GM23248 (cell line): ENCODE data around the gene PIK3R5. TPM values are rescaled to one million over a fixed set of nuclear protein-coding genes. Genes with fewer than 3 reads are reported as not detected.

Experiments
- DNase-seq: peaks from one replicate; pipeline ENCODE4 v3.0.0-alpha.2; 2015
- H2AFZ ChIP-seq: fragments of 200-600 bp; sonication (generic); 2 replicates; pipeline ENCODE4 v1.6.1; 2016; ENCODE audit warnings: antibody characterized with exemption
- H3F3A ChIP-seq: fragments of 200-600 bp; sonication (generic); 2 replicates; pipeline ENCODE4 v1.6.1; 2016; ENCODE audit warnings: mild to moderate bottlenecking, antibody characterized with exemption, mixed run types; ENCODE audit not compliant: insufficient read depth
- H3K27ac ChIP-seq: fragments of 200-600 bp; sonication (generic); 2 replicates; pipeline ENCODE4 v1.5.1; 2016; ENCODE audit warnings: mild to moderate bottlenecking
- H3K27me3 ChIP-seq: fragments of 200-600 bp; sonication (generic); replicated peaks from 2 replicates; pipeline ENCODE4 v1.6.1; 2016; ENCODE audit warnings: mild to moderate bottlenecking; ENCODE audit not compliant: insufficient read depth
- H3K36me3 ChIP-seq: fragments of 200-600 bp; sonication (generic); 2 replicates; pipeline ENCODE4 v1.6.1; 2016; ENCODE audit warnings: low read depth, mild to moderate bottlenecking
- H3K4me1 ChIP-seq: fragments of 200-600 bp; sonication (generic); 2 replicates; pipeline ENCODE4 v1.6.1; 2016; ENCODE audit warnings: mild to moderate bottlenecking; ENCODE audit not compliant: insufficient read depth
- H3K4me2 ChIP-seq: fragments of 200-600 bp; sonication (generic); one replicate; pipeline ENCODE4 v1.6.1; 2016; ENCODE audit warnings: mild to moderate bottlenecking; ENCODE audit not compliant: unreplicated experiment
- H3K4me3 ChIP-seq: fragments of 200-600 bp; sonication (generic); 2 replicates; pipeline ENCODE4 v1.5.1; 2016; ENCODE audit warnings: mild to moderate bottlenecking
- H3K79me2 ChIP-seq: fragments of 200-600 bp; sonication (generic); 2 replicates; pipeline ENCODE4 v1.6.1; 2016; ENCODE audit warnings: mild to moderate bottlenecking; ENCODE audit not compliant: insufficient read depth
- H3K9ac ChIP-seq: fragments of 200-600 bp; sonication (generic); 2 replicates; pipeline ENCODE4 v1.6.1; 2016; ENCODE audit warnings: mild to moderate bottlenecking
- H3K9me2 ChIP-seq: fragments of 200-600 bp; sonication (generic); 2 replicates; pipeline ENCODE4 v1.6.1; 2016; ENCODE audit warnings: mixed run types, mild to moderate bottlenecking, moderate library complexity; ENCODE audit not compliant: insufficient read depth
- H3K9me3 ChIP-seq: fragments of 200-600 bp; sonication (generic); one replicate; pipeline ENCODE4 v1.6.1; 2017; ENCODE audit warnings: low read depth
- H4K20me1 ChIP-seq: fragments of 200-600 bp; sonication (generic); 2 replicates; pipeline ENCODE4 v1.6.0; 2016; ENCODE audit not compliant: insufficient read depth
- EZH2 ChIP-seq: fragments of 200-600 bp; sonication (generic); IDR thresholded peaks from 2 replicates; pipeline ENCODE4 v1.6.1; 2018; ENCODE audit warnings: antibody characterized with exemption, mild to moderate bottlenecking; ENCODE audit not compliant: insufficient read depth, poor library complexity, severe bottlenecking
- EZH2phosphoT487 ChIP-seq: fragments of 200-600 bp; sonication (generic); IDR thresholded peaks from 2 replicates; pipeline ENCODE4 v1.6.1; 2018; ENCODE audit warnings: antibody characterized with exemption, moderate library complexity, mild to moderate bottlenecking, low read depth; ENCODE audit not compliant: insufficient read depth
- WGBS, 2 experiments: methylation state at CpG; one replicate each; pipeline ENCODE4 v1.1.6; 2015 to 2017; ENCODE audit warnings: low lambda C conversion rate in 2 of 2, low coverage in 1 of 2; ENCODE audit errors: missing lambda C conversion rate in 2 of 2; 5-methylcytosine and 5-hydroxymethylcytosine counted together
- in situ Hi-C: fragments of 300-500 bp; cut with MboI; formaldehyde crosslinking; loops from 2 replicates; pipeline ENCODE4 v1.15.0; 2020
- polyA plus RNA-seq: library from polyadenylated mRNA; unstranded; fragments of >200 nt; fragmentation: Nextera tagmentation; extraction: Ambion mirVana; gene quantifications from 2 replicates; pipeline ENCODE4 v1.2.1, GENCODE V29; 2016
- total RNA-seq: library from RNA; depleted of rRNA; stranded (reverse); fragments of >200 nt; shearing (Covaris generic); gene quantifications from 2 replicates; pipeline ENCODE4 v1.2.3, GENCODE V29; 2014

PIK3R5 gene
- total and polyA plus RNA-seq, 2 experiments from 2014 or later, result 0.11 TPM; not detected in 1

- H3K9me2 ChIP-seq, result no peaks in the 10 kb centered on the region
- H3K79me2 ChIP-seq, result no peaks in the 10 kb centered on the region
- no peak for TF ChIP-seq EZH2phosphoT487
- TF ChIP-seq EZH2, result no peak
- no peak overlapping the region for H3K9ac ChIP-seq
- DNase-seq, result no peak
- H3K9me3 ChIP-seq, result no peaks in the 10 kb centered on the region
- H3K4me3 ChIP-seq, result no peak overlapping the region
- no peaks in the 10 kb centered on the region for H3K4me1 ChIP-seq
- no peaks in the 10 kb centered on the region for H4K20me1 ChIP-seq
- H3K27me3 ChIP-seq, result peaks cover 13% of the 10 kb centered on the region
- WGBS, 2 experiments, result 25 to 33% methylated on average over 2 of the region's 2 CpGs
- no peaks in the 10 kb centered on the region for H3F3A ChIP-seq
- in situ Hi-C loops, result no loop called here
- H3K36me3 ChIP-seq, result no peaks in the 10 kb centered on the region
- no peak overlapping the region for H3K4me2 ChIP-seq
- no peak overlapping the region for H3K27ac ChIP-seq
- no peak overlapping the region for H2AFZ ChIP-seq
Measured at GRCh38 chr17:8904201-8904600, 61.3 kb downstream of the PIK3R5 start.

- Histone ChIP-seq H4K20me1 (no peaks in the 10 kb centered on the region), H3K27me3 (peaks cover 4% of the 10 kb centered on the region; the same call in 1 of the 2 replicates), H3K36me3 (no peaks in the 10 kb centered on the region), H3K79me2 (no peaks in the 10 kb centered on the region), H3K27ac (no peak overlapping the region), H3F3A (no peaks in the 10 kb centered on the region), H3K9me3 (no peaks in the 10 kb centered on the region), H3K4me2 (no peak overlapping the region), H2AFZ (no peak overlapping the region), H3K9ac (no peak overlapping the region), H3K4me1 (no peaks in the 10 kb centered on the region), H3K4me3 (no peak overlapping the region), H3K9me2 (no peaks in the 10 kb centered on the region)
- in situ Hi-C loops, result no loop called here
- 51 to 56% methylated on average over 15 of the region's 15 CpGs for WGBS, 2 experiments
- TF ChIP-seq EZH2 (no peak), EZH2phosphoT487 (no peak)
- DNase-seq, result no peak
Measured at GRCh38 chr17:8900626-8901585, 64.6 kb downstream of the PIK3R5 start.

GRCh38 chr17:8900207-8900606 is 65.3 kb downstream of the PIK3R5 start:
- WGBS, 2 experiments, result 65 to 76% methylated on average over 6 of the region's 6 CpGs
- in situ Hi-C loops, result no loop called here
- H3K79me2 ChIP-seq, result no peaks in the 10 kb centered on the region
- no peaks in the 10 kb centered on the region for H3K4me1 ChIP-seq
- H3K36me3 ChIP-seq, result no peaks in the 10 kb centered on the region
- no peak for DNase-seq
- H3K9me2 ChIP-seq, result no peaks in the 10 kb centered on the region
- H3F3A ChIP-seq, result no peaks in the 10 kb centered on the region
- no peak overlapping the region for H2AFZ ChIP-seq
- no peak overlapping the region for H3K27ac ChIP-seq
- peaks cover 4% of the 10 kb centered on the region; the same call in 1 of the 2 replicates for H3K27me3 ChIP-seq
- no peak overlapping the region for H3K9ac ChIP-seq
- no peak overlapping the region for H3K4me3 ChIP-seq
- H3K4me2 ChIP-seq, result no peak overlapping the region
- TF ChIP-seq EZH2 (no peak), EZH2phosphoT487 (no peak)
- no peaks in the 10 kb centered on the region for H4K20me1 ChIP-seq
- H3K9me3 ChIP-seq, result no peaks in the 10 kb centered on the region

- H3F3A ChIP-seq, result no peaks in the 10 kb centered on the region
- H4K20me1 ChIP-seq, result no peaks in the 10 kb centered on the region
- no peaks in the 10 kb centered on the region for H3K9me2 ChIP-seq
- H3K36me3 ChIP-seq, result no peaks in the 10 kb centered on the region
- no peaks in the 10 kb centered on the region for H3K79me2 ChIP-seq
- in situ Hi-C loops, result no loop called here
- no peak overlapping the region for H2AFZ ChIP-seq
- H3K9ac ChIP-seq, result no peak overlapping the region
- peaks cover 4% of the 10 kb centered on the region; the same call in 1 of the 2 replicates for H3K27me3 ChIP-seq
- no peak overlapping the region for H3K27ac ChIP-seq
- H3K4me3 ChIP-seq, result no peak overlapping the region
- no peak for DNase-seq
- 63 to 71% methylated on average over 6 of the region's 6 CpGs for WGBS, 2 experiments
- H3K9me3 ChIP-seq, result no peaks in the 10 kb centered on the region
- H3K4me2 ChIP-seq, result no peak overlapping the region
- no peaks in the 10 kb centered on the region for H3K4me1 ChIP-seq
- TF ChIP-seq EZH2phosphoT487 (no peak), EZH2 (no peak)
Measured at GRCh38 chr17:8898636-8899035, 66.9 kb downstream of the PIK3R5 start.
